Nephron progenitor cell (in vitro differentiated cells): ENCODE data around the gene JADE2.

Experiments
- DNase-seq: peaks from one replicate; pipeline ENCODE4 v3.0.0; 2021
- H3K27ac Mint-ChIP-seq: 2 replicates; pipeline ENCODE4 v1.8.0; 2021; ENCODE audit warnings: mild to moderate bottlenecking, moderate library complexity, mixed read lengths
- H3K27me3 Mint-ChIP-seq: 2 replicates; pipeline ENCODE4 v1.8.0; 2021; ENCODE audit warnings: mild to moderate bottlenecking, low read depth, mixed read lengths; ENCODE audit not compliant: poor library complexity
- H3K36me3 Mint-ChIP-seq: 2 replicates; pipeline ENCODE4 v1.8.0; 2021; ENCODE audit warnings: low read depth, mixed read lengths
- H3K4me1 Mint-ChIP-seq: 2 replicates; pipeline ENCODE4 v1.8.0; 2021; ENCODE audit warnings: mixed read lengths
- H3K4me3 Mint-ChIP-seq: 2 replicates; pipeline ENCODE4 v1.8.0; 2021; ENCODE audit warnings: mild to moderate bottlenecking, moderate library complexity, mixed read lengths
- H3K9me3 Mint-ChIP-seq: 2 replicates; pipeline ENCODE4 v1.8.0; 2021; ENCODE audit warnings: mild to moderate bottlenecking, moderate library complexity, mixed read lengths
- CTCF ChIP-seq: fragments of 200-600 bp; sonication (generic); IDR thresholded peaks from 2 replicates; pipeline ENCODE4 v1.5.0; 2021; ENCODE audit warnings: antibody characterized with exemption

The JADE2 gene

GRCh38 chr5:134547066-134547465, 21.6 kb downstream of the JADE2 start:
- H3K27ac Mint-ChIP-seq: no peak overlapping the region
- H3K36me3 Mint-ChIP-seq: no peaks in the 10 kb centered on the region

GRCh38 chr5:134547579-134547978, 22.1 kb downstream of the JADE2 start:
- H3K4me3 Mint-ChIP-seq: no peak overlapping the region
- peaks cover 4% of the 10 kb centered on the region for H3K27me3 Mint-ChIP-seq
- H3K27ac Mint-ChIP-seq: no peak overlapping the region

More at GRCh38 chr5:134547066-134547465, 21.6 kb downstream of the JADE2 start:
- no peak for TF ChIP-seq CTCF
- Mint-ChIP-seq H3K27me3 (peaks cover 4% of the 10 kb centered on the region), H3K9me3 (no peaks in the 10 kb centered on the region), H3K4me1 (peaks cover 28% of the 10 kb centered on the region), H3K4me3 (no peak overlapping the region)
- DNase-seq: no peak

GRCh38 chr5:134547999-134548658, 22.7 kb downstream of the JADE2 start:
- TF ChIP-seq CTCF: no peak
- Mint-ChIP-seq H3K27me3 (peaks cover 4% of the 10 kb centered on the region), H3K9me3 (no peaks in the 10 kb centered on the region), H3K27ac (no peak overlapping the region), H3K4me1 (peaks cover 28% of the 10 kb centered on the region), H3K4me3 (no peak overlapping the region), H3K36me3 (no peaks in the 10 kb centered on the region)
- DNase-seq: no peak

More at GRCh38 chr5:134547579-134547978, 22.1 kb downstream of the JADE2 start:
- no peak for DNase-seq
- Mint-ChIP-seq H3K9me3 (no peaks in the 10 kb centered on the region), H3K36me3 (no peaks in the 10 kb centered on the region), H3K4me1 (peaks cover 28% of the 10 kb centered on the region)
- no peak for TF ChIP-seq CTCF

- peaks cover 4% of the 10 kb centered on the region for H3K27me3 Mint-ChIP-seq
- H3K4me1 Mint-ChIP-seq: peaks cover 34% of the 10 kb centered on the region
- no peak overlapping the region for H3K4me3 Mint-ChIP-seq
- DNase-seq: no peak
- no peaks in the 10 kb centered on the region for H3K36me3 Mint-ChIP-seq
- no peak overlapping the region for H3K27ac Mint-ChIP-seq
- no peaks in the 10 kb centered on the region for H3K9me3 Mint-ChIP-seq
- no peak for TF ChIP-seq CTCF
Observed at GRCh38 chr5:134549714-134550113, 24.2 kb downstream of the JADE2 start.

- H3K4me3 Mint-ChIP-seq: no peak overlapping the region
- no peak for DNase-seq
- peaks cover 4% of the 10 kb centered on the region for H3K27me3 Mint-ChIP-seq
- no peaks in the 10 kb centered on the region for H3K36me3 Mint-ChIP-seq
- H3K4me1 Mint-ChIP-seq: peaks cover 36% of the 10 kb centered on the region
- TF ChIP-seq CTCF: no peak
- H3K9me3 Mint-ChIP-seq: no peaks in the 10 kb centered on the region
- H3K27ac Mint-ChIP-seq: no peak overlapping the region
Observed at GRCh38 chr5:134550271-134551214, 25.1 kb downstream of the JADE2 start.
